ENCODE measurements around the gene PBXIP1.
A peak's percentile ranks its signal among the peaks of the same experiment; 100 is the strongest.
"Not testable (repeated sequence)": the region's sequence is repeated elsewhere in the genome, so short reads cannot be mapped to it uniquely, and the experiment has no call there.

The PBXIP1 gene

GRCh38 chr1:154995301-154995983 is 39.5 kb upstream of the PBXIP1 start:
- Mint-ChIP-seq H3K4me3 (peak overlapping the region in 2 of 3 experiments; percentile 5 to 6), H3K27ac (peak overlapping the region in 2 of 3 experiments; percentile 5 to 32), H3K4me1 (peaks cover 24% of the 10 kb centered on the region)
- not testable (repeated sequence) for H3K36me3 Mint-ChIP-seq (ENCODE audit: low read depth); H3K27me3 Mint-ChIP-seq (ENCODE audit: low read depth); H3K9me3 Mint-ChIP-seq
- TF ChIP-seq CTCF (IDR thresholded peaks at IDR 0.05; ENCODE audit: unreplicated experiment in 3 of 3) = peak in 1 of 3 experiments; percentile 50

DNA sequence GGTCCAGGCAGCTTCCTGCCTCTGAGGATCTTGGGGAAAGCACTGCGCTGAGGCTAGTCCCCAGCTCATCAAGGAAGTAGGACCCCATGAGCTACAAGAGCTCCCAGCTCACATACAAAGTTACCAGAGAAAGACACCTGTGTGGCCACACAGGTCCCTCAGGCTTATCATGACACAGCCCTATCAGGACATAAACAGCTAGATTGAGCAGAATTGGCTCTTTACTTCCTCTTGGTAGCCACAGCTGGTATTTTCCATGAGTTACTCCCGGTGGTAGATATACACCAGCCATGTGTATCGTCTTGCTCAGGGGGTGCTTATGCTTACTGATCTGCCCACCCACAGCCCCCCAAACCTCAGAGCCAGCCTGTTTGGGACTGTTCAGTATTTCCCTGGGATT is 38.7 kb upstream of the PBXIP1 start:
- Mint-ChIP-seq H3K27ac (peak overlapping the region in 1 of 3 experiments; percentile 19), H3K9me3 (no peaks in the 10 kb centered on the region), H3K4me1 (peaks cover 16% of the 10 kb centered on the region), H3K4me3 (no peak overlapping the region), H3K36me3 (ENCODE audit: low read depth) (peaks cover 3% of the 10 kb centered on the region), H3K27me3 (ENCODE audit: low read depth) (no peaks in the 10 kb centered on the region)
- no peak for TF ChIP-seq CTCF (IDR thresholded peaks at IDR 0.05; ENCODE audit: unreplicated experiment in 3 of 3)

DNA sequence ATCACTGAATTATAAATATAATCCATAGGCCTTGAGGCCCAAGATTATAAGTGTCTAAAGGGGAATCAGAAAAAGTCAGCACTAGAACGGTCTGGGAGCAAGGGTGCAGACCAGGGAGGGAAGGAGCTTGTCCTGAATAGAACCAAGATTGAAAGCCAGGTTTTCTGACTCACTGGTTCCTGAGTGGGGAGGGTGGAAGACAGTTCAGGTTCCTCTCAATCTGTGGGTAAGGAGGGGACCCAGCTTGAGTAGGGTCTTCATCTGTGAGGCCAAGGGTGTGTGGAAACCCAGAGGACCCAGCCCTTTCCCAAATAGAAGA is 38.3 kb upstream of the PBXIP1 start:
- H3K36me3 Mint-ChIP-seq (ENCODE audit: low read depth) = peaks cover 4% of the 10 kb centered on the region
- H3K27ac Mint-ChIP-seq = no peak overlapping the region
- H3K9me3 Mint-ChIP-seq = no peaks in the 10 kb centered on the region
- TF ChIP-seq CTCF (IDR thresholded peaks at IDR 0.05; ENCODE audit: unreplicated experiment in 3 of 3) = no peak
- no peak overlapping the region for H3K4me3 Mint-ChIP-seq
- H3K4me1 Mint-ChIP-seq = peaks cover 16% of the 10 kb centered on the region
- H3K27me3 Mint-ChIP-seq (ENCODE audit: low read depth) = no peaks in the 10 kb centered on the region

DNA sequence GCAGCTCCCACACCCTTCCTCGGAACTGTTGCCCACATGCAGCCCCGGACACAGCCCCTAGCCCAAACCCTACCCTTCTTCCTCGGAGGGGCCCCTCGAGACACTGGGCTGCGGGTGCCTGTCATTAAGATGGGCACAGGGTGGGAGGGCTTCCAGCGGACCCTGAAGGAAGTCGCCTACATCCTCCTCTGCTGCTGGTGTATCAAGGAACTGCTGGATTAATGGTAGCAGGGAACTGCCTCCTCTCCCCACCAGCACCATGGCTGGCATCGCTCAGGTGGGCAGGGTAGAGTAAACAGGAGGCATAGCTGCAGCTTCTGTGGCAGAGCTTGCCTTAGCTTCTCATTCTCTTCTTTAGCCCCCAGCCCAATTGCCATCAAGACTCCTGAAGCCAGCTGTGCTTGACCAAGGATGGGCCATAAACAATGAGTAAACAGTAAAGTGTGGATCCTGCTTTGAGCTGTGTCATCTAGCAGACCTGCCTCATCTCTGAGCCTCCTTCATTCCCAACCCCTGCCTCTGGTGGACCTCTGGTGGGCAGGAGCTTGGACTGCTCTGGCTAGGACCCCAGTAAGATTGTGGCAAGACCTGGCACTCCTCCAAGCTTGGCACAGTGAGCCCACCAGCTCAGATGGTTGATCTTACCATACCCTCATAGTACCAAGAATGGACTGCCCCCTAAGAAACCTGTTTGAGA is 37.8 kb upstream of the PBXIP1 start, which contains the start of gene LENEP:
TSS of gene LENEP (plus strand) at position 15 of the 697 bp plus-strand sequence. CDS start at position 37, 22 bp downstream.
- Mint-ChIP-seq H3K4me1 (peaks cover 15% of the 10 kb centered on the region), H3K27me3 (ENCODE audit: low read depth) (no peaks in the 10 kb centered on the region), H3K9me3 (no peaks in the 10 kb centered on the region), H3K4me3 (no peak within 1 kb of the TSS), H3K36me3 (ENCODE audit: low read depth) (peaks cover 9% of the 10 kb centered on the region), H3K27ac (no peak within 1 kb of the TSS)
- TF ChIP-seq CTCF (IDR thresholded peaks at IDR 0.05; ENCODE audit: unreplicated experiment in 3 of 3) = no peak

- Mint-ChIP-seq H3K36me3 (ENCODE audit: low read depth) (peaks cover 15% of the 10 kb centered on the region), H3K4me1 (peaks cover 15% of the 10 kb centered on the region), H3K27ac (no peak overlapping the region), H3K4me3 (no peak overlapping the region), H3K9me3 (no peaks in the 10 kb centered on the region), H3K27me3 (ENCODE audit: low read depth) (no peaks in the 10 kb centered on the region)
- TF ChIP-seq CTCF (IDR thresholded peaks at IDR 0.05; ENCODE audit: unreplicated experiment in 3 of 3) = no peak
Measured at GRCh38 chr1:154992721-154993571, 37.0 kb upstream of the PBXIP1 start.
